ENCODE data around the gene P2RY2.

- TF ChIP-seq YY1 (IDR thresholded peaks at IDR 0.05; ENCODE audit: insufficient read depth, insufficient read length) (no peak), SUZ12 (IDR thresholded peaks at IDR 0.05; ENCODE audit: extremely low read depth, insufficient read depth, insufficient read length) (no peak)
Measured at GRCh38 chr11:73246303-73246702, 28.2 kb downstream of the P2RY2 start.
